WTC11 (cell line): Measurements from ENCODE around the gene PLPPR4. TPM values are rescaled to one million over a fixed set of nuclear protein-coding genes. Genes with fewer than 3 reads are reported as not detected.
A peak's percentile ranks its signal among the peaks of the same experiment; 100 is the strongest.

Experiments
- ATAC-seq: fragments of 200-7000 bp; cut with Tn5 transposase; 2 replicates; pipeline ENCODE4 v1.10.0; 2021; ENCODE audit warnings: mild to moderate bottlenecking, moderate library complexity
- CTCF ChIA-PET: fragments of 300-600 bp; sonication (Branson Sonifier 250); formaldehyde crosslinking; loops from one replicate; lab custom pipeline; 2021; ENCODE audit warnings: antibody characterized with exemption; lab: Charles Lee
- POLR2A ChIA-PET: fragments of 350-600 bp; sonication (Branson Sonifier 250); formaldehyde crosslinking; loops from one replicate; lab custom pipeline; 2021; ENCODE audit warnings: antibody characterized with exemption; lab: Charles Lee
- DNase-seq: peaks from one replicate; pipeline ENCODE4 v3.0.0; 2021; ENCODE audit warnings: low spot score
- H3K27ac Mint-ChIP-seq: 2 replicates; pipeline ENCODE4 v1.8.0; 2021; ENCODE audit warnings: mixed read lengths
- H3K27me3 Mint-ChIP-seq: 2 replicates; pipeline ENCODE4 v1.8.0; 2021; ENCODE audit warnings: low read depth, mild to moderate bottlenecking, moderate library complexity, mixed read lengths
- H3K36me3 Mint-ChIP-seq: 2 replicates; pipeline ENCODE4 v1.8.0; 2021; ENCODE audit warnings: mixed read lengths
- H3K4me1 Mint-ChIP-seq: 2 replicates; pipeline ENCODE4 v1.8.0; 2022; ENCODE audit warnings: mixed read lengths
- H3K4me3 Mint-ChIP-seq: 2 replicates; pipeline ENCODE4 v1.8.0; 2021; ENCODE audit warnings: mild to moderate bottlenecking, moderate library complexity, mixed read lengths
- H3K9me3 Mint-ChIP-seq: 2 replicates; pipeline ENCODE4 v1.8.0; 2021; ENCODE audit warnings: mixed read lengths
- ATF1 ChIP-seq: sonication (generic); formaldehyde crosslinking; IDR thresholded peaks from 2 replicates; pipeline ENCODE4 v1.8.1; 2023; ENCODE audit warnings: mild to moderate bottlenecking, moderate library complexity, missing genetic modification reagents
- ATF2 ChIP-seq: sonication (generic); formaldehyde crosslinking; IDR thresholded peaks from 2 replicates; pipeline ENCODE4 v1.8.1; 2022; ENCODE audit warnings: low read depth, missing genetic modification reagents, borderline replicate concordance
- CREB1 ChIP-seq: sonication (generic); formaldehyde crosslinking; IDR thresholded peaks from 2 replicates; pipeline ENCODE4 v1.8.0; 2023; ENCODE audit warnings: mild to moderate bottlenecking, missing genetic modification reagents
- E2F5 ChIP-seq: sonication (generic); formaldehyde crosslinking; IDR thresholded peaks from 2 replicates; pipeline ENCODE4 v1.8.1; 2022; ENCODE audit warnings: mild to moderate bottlenecking, moderate library complexity, missing genetic modification reagents
- GABPB1 ChIP-seq: sonication (generic); formaldehyde crosslinking; IDR thresholded peaks from 2 replicates; pipeline ENCODE4 v1.8.1; 2023; ENCODE audit warnings: mild to moderate bottlenecking, missing genetic modification reagents
- HMGA2 ChIP-seq: fragments of 250-450 bp; sonication (Bioruptor Pico); IDR thresholded peaks from 2 replicates; pipeline ENCODE4 v1.4.0; 2021; ENCODE audit warnings: mild to moderate bottlenecking, moderate library complexity
- IRF1 ChIP-seq: sonication (generic); formaldehyde crosslinking; IDR thresholded peaks from 2 replicates; pipeline ENCODE4 v1.8.0; 2023; ENCODE audit warnings: missing genetic modification reagents
- OVOL2 ChIP-seq: fragments of 250-450 bp; sonication (Bioruptor Pico); IDR thresholded peaks from 2 replicates; pipeline ENCODE4 v1.9.0; 2021; ENCODE audit warnings: mild to moderate bottlenecking, borderline replicate concordance
- SMAD4 ChIP-seq: sonication (generic); formaldehyde crosslinking; IDR thresholded peaks from 2 replicates; pipeline ENCODE4 v1.8.0; 2022; ENCODE audit warnings: mild to moderate bottlenecking, missing genetic modification reagents
- SOX15 ChIP-seq: fragments of 250-450 bp; sonication (Bioruptor Pico); IDR thresholded peaks from 2 replicates; pipeline ENCODE4 v1.9.0; 2021; ENCODE audit warnings: mild to moderate bottlenecking
- TEAD4 ChIP-seq: sonication (generic); formaldehyde crosslinking; IDR thresholded peaks from 2 replicates; pipeline ENCODE4 v1.8.0; 2022; ENCODE audit warnings: mild to moderate bottlenecking, missing genetic modification reagents
- ZNF263 ChIP-seq: sonication (generic); formaldehyde crosslinking; IDR thresholded peaks from 2 replicates; pipeline ENCODE4 v1.8.1; 2022; ENCODE audit warnings: low read depth, mild to moderate bottlenecking, moderate library complexity, missing genetic modification reagents
- ZNF416 ChIP-seq: fragments of 250-450 bp; sonication (Bioruptor Pico); IDR thresholded peaks from 2 replicates; pipeline ENCODE4 v1.9.0; 2021; ENCODE audit warnings: mild to moderate bottlenecking, inconsistent platforms
- total RNA-seq: library from RNA; stranded (reverse); gene quantifications from 3 replicates; pipeline ENCODE4 v1.2.3, GENCODE V29; 2021
- TF ChIP-seq, protein P1 (sequence below): sonication (generic); formaldehyde crosslinking; IDR thresholded peaks from 2 replicates; pipeline ENCODE4 v1.8.0; 2022; ENCODE audit warnings: mild to moderate bottlenecking, missing genetic modification reagents
- TF ChIP-seq, protein P2 (sequence below): sonication (generic); formaldehyde crosslinking; IDR thresholded peaks from 2 replicates; pipeline ENCODE4 v1.8.0; 2022; ENCODE audit warnings: mild to moderate bottlenecking, missing genetic modification reagents
- TF ChIP-seq, protein P3 (sequence below): sonication (generic); formaldehyde crosslinking; IDR thresholded peaks from 2 replicates; pipeline ENCODE4 v1.8.1; 2023; ENCODE audit warnings: mild to moderate bottlenecking, missing genetic modification reagents
- TF ChIP-seq, protein P4 (sequence below): fragments of 200-600 bp; IDR thresholded peaks from 2 replicates; pipeline ENCODE4 v1.8.0; 2022; ENCODE audit warnings: antibody characterized with exemption

Gene PLPPR4
- total RNA-seq, 1 experiment from 2014 or later = 1.3 TPM

- TF ChIP-seq, protein P1, sequence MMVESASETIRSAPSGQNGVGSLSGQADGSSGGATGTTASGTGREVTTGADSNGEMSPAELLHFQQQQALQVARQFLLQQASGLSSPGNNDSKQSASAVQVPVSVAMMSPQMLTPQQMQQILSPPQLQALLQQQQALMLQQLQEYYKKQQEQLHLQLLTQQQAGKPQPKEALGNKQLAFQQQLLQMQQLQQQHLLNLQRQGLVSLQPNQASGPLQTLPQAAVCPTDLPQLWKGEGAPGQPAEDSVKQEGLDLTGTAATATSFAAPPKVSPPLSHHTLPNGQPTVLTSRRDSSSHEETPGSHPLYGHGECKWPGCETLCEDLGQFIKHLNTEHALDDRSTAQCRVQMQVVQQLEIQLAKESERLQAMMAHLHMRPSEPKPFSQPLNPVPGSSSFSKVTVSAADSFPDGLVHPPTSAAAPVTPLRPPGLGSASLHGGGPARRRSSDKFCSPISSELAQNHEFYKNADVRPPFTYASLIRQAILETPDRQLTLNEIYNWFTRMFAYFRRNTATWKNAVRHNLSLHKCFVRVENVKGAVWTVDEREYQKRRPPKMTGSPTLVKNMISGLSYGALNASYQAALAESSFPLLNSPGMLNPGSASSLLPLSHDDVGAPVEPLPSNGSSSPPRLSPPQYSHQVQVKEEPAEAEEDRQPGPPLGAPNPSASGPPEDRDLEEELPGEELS = no peak; the same call in 1 of the 2 replicates
- TF ChIP-seq CREB1 (CRISPR knock-in tag) = no peak
- TF ChIP-seq ATF1 (CRISPR knock-in tag) = no peak
- TF ChIP-seq E2F5 = no peak
- TF ChIP-seq, protein P2, sequence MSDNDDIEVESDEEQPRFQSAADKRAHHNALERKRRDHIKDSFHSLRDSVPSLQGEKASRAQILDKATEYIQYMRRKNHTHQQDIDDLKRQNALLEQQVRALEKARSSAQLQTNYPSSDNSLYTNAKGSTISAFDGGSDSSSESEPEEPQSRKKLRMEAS (CRISPR knock-in tag) = peak; percentile 85
- no peak for TF ChIP-seq GABPB1
- TF ChIP-seq HMGA2 (CRISPR knock-in tag) = no peak
- TF ChIP-seq ATF2 = no peak
- 0 out of 2 replicates have a peak, but pooled peaks have one; percentile 53 for TF ChIP-seq IRF1 (CRISPR knock-in tag)
- TF ChIP-seq, protein P3, sequence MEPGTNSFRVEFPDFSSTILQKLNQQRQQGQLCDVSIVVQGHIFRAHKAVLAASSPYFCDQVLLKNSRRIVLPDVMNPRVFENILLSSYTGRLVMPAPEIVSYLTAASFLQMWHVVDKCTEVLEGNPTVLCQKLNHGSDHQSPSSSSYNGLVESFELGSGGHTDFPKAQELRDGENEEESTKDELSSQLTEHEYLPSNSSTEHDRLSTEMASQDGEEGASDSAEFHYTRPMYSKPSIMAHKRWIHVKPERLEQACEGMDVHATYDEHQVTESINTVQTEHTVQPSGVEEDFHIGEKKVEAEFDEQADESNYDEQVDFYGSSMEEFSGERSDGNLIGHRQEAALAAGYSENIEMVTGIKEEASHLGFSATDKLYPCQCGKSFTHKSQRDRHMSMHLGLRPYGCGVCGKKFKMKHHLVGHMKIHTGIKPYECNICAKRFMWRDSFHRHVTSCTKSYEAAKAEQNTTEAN (CRISPR knock-in tag) = no peak
- no peak for TF ChIP-seq ZNF416 (CRISPR knock-in tag)
- TF ChIP-seq SMAD4 = no peak
- TF ChIP-seq TEAD4 (CRISPR knock-in tag) = no peak
- TF ChIP-seq ZNF263 (CRISPR knock-in tag) = no peak
- TF ChIP-seq, protein P4, sequence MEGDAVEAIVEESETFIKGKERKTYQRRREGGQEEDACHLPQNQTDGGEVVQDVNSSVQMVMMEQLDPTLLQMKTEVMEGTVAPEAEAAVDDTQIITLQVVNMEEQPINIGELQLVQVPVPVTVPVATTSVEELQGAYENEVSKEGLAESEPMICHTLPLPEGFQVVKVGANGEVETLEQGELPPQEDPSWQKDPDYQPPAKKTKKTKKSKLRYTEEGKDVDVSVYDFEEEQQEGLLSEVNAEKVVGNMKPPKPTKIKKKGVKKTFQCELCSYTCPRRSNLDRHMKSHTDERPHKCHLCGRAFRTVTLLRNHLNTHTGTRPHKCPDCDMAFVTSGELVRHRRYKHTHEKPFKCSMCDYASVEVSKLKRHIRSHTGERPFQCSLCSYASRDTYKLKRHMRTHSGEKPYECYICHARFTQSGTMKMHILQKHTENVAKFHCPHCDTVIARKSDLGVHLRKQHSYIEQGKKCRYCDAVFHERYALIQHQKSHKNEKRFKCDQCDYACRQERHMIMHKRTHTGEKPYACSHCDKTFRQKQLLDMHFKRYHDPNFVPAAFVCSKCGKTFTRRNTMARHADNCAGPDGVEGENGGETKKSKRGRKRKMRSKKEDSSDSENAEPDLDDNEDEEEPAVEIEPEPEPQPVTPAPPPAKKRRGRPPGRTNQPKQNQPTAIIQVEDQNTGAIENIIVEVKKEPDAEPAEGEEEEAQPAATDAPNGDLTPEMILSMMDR = no peak
- no peak for TF ChIP-seq OVOL2 (CRISPR knock-in tag)
Observed at GRCh38 chr1:99264201-99265021, at the start of gene PLPPR4 (continued).

DNA sequence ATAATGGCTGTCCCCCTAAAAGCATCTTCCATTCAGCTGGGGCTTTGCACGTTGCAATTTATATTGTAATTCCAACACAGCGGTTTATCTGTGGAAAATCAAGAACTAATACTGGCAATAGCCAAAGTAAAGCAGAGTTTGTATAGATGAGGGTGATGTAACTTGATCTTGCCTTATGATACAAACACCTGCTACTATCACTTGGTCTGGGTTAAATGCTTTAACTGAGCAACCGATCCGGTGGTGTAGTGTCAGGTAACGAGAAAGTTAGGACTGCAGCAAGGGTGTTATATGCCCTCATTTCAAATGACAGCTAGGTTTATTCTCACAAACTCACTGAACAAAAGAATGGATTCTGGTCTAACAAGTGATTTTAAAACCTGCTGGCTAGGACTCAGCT is 47.3 kb upstream of the PLPPR4 start:
- ATAC-seq (no peak), DNase-seq (no peak)
- POLR2A ChIA-PET = interaction anchor here (0.6 kb wide), 1 partner anchor 474 kb away, joined by 4 read pairs; no protein-coding TSS in a partner anchor
- H3K27me3 Mint-ChIP-seq = peaks cover 55% of the 10 kb centered on the region
- H3K27ac Mint-ChIP-seq = no peak overlapping the region
- H3K4me1 Mint-ChIP-seq = peaks cover 11% of the 10 kb centered on the region
- H3K4me3 Mint-ChIP-seq = no peak overlapping the region
- peaks cover 13% of the 10 kb centered on the region for H3K9me3 Mint-ChIP-seq
- H3K36me3 Mint-ChIP-seq = no peaks in the 10 kb centered on the region; the same call in 1 of the 2 replicates
- no peak for TF ChIP-seq SOX15 (CRISPR knock-in tag)
- CTCF ChIA-PET = no interaction called here
